K562 (cell line): Measurements from ENCODE around the gene BMI1. TPM values are rescaled to one million over a fixed set of nuclear protein-coding genes. Genes with fewer than 3 reads are reported as not detected.

Experiments used
- BHLHE40 ChIP-seq: IDR thresholded peaks from 2 replicates; pipeline ENCODE4 v1.6.1; 2011; ENCODE audit warnings: low read length, improper control_type of control experiment
- CAMTA2 ChIP-seq: fragments of 250-450 bp; sonication (Bioruptor Pico); conservative IDR thresholded peaks from 2 replicates; pipeline ENCODE4 v1.5.1; 2022
- CTBP1 ChIP-seq: fragments of 450-650 bp; IDR thresholded peaks from 2 replicates; pipeline ENCODE4 v1.6.1; 2016; ENCODE audit warnings: borderline replicate concordance
- EHMT2 ChIP-seq: fragments of 450-650 bp; IDR thresholded peaks from 2 replicates; pipeline ENCODE4 v1.6.1; 2018; ENCODE audit warnings: antibody characterized with exemption
- ELF1 ChIP-seq: fragments of 200-800 bp; sonication (Bioruptor generic); IDR thresholded peaks from 2 replicates; pipeline ENCODE4 v1.6.1; 2016; ENCODE audit warnings: missing genetic modification characterization, missing compliant biosample characterization
- EZH2 ChIP-seq: IDR thresholded peaks from 2 replicates; pipeline ENCODE4 v1.6.1; 2012; ENCODE audit warnings: low read depth, mild to moderate bottlenecking, inconsistent platforms, low read length, borderline replicate concordance
- HDGF ChIP-seq: fragments of 450-650 bp; IDR thresholded peaks from 2 replicates; pipeline ENCODE4 v1.6.1; 2016
- HEY1 ChIP-seq: fragments of 250-450 bp; sonication (Bioruptor Pico); IDR thresholded peaks from 2 replicates; pipeline ENCODE4 v1.5.0; 2020; ENCODE audit warnings: mild to moderate bottlenecking, moderate library complexity, borderline replicate concordance
- JUNB ChIP-seq: fragments of 450-650 bp; formaldehyde crosslinking; conservative IDR thresholded peaks from 2 replicates; pipeline ENCODE4 v1.4.0; 2020; ENCODE audit warnings: mild to moderate bottlenecking
- KDM5B ChIP-seq: fragments of 200-600 bp; sonication (generic); IDR thresholded peaks from 2 replicates; pipeline ENCODE4 v1.6.1; 2012; ENCODE audit warnings: low read depth, mild to moderate bottlenecking, moderate library complexity, low read length, control low read depth, inconsistent platforms; ENCODE audit not compliant: insufficient replicate concordance
- KLF1 ChIP-seq: fragments of 450-650 bp; IDR thresholded peaks from 2 replicates; pipeline ENCODE4 v1.6.1; 2016; ENCODE audit warnings: missing genetic modification characterization, missing compliant biosample characterization
- KLF13 ChIP-seq: fragments of 450-650 bp; IDR thresholded peaks from 2 replicates; pipeline ENCODE4 v1.6.1; 2016; ENCODE audit warnings: missing genetic modification characterization, low read depth, mild to moderate bottlenecking, missing compliant biosample characterization, moderate library complexity, borderline replicate concordance
- POLR2G ChIP-seq: fragments of 200-400 bp; formaldehyde crosslinking; IDR thresholded peaks from 2 replicates; pipeline ENCODE4 v1.6.1; 2017; ENCODE audit warnings: low read depth, mild to moderate bottlenecking, antibody characterized with exemption, low read length, moderate library complexity
- SRF ChIP-seq, 2 experiments: fragments of 250-450, 450-650 bp in 1 of 2; sonication (Bioruptor Pico) in 1 of 2; sonication (generic) in 1 of 2; formaldehyde crosslinking; IDR thresholded peaks; 2 replicates each; pipeline versions ENCODE4 v1.5.0 to v1.5.1; 2020 to 2022; ENCODE audit warnings: mild to moderate bottlenecking in 1 of 2, missing genetic modification reagents in 1 of 2
- TAF9B ChIP-seq: fragments of 450-650 bp; IDR thresholded peaks from 2 replicates; pipeline ENCODE4 v1.6.1; 2018; ENCODE audit warnings: mild to moderate bottlenecking; ENCODE audit not compliant: partially characterized antibody
- XRCC3 ChIP-seq: fragments of 450-650 bp; IDR thresholded peaks from 2 replicates; pipeline ENCODE4 v1.6.1; 2017; ENCODE audit warnings: mild to moderate bottlenecking, moderate library complexity
- ZBTB33 ChIP-seq: sonication (generic); formaldehyde crosslinking; IDR thresholded peaks from 2 replicates; pipeline ENCODE4 v1.8.1; 2023; ENCODE audit warnings: mild to moderate bottlenecking, missing genetic modification reagents
- ZEB2 ChIP-seq: fragments of 450-650 bp; IDR thresholded peaks from 2 replicates; pipeline ENCODE4 v1.6.1; 2016
- ZFP1 ChIP-seq: fragments of 450-650 bp; formaldehyde crosslinking; IDR thresholded peaks from 2 replicates; pipeline ENCODE4 v1.4.0; 2020; ENCODE audit warnings: mild to moderate bottlenecking, mixed read lengths
- ZNF23 ChIP-seq: fragments of 250-450 bp; sonication (Bioruptor Pico); IDR thresholded peaks from 2 replicates; pipeline ENCODE4 v1.4.0; 2020; ENCODE audit warnings: mild to moderate bottlenecking
- ZNF551 ChIP-seq: fragments of 250-450 bp; sonication (Bioruptor Pico); IDR thresholded peaks from 2 replicates; pipeline ENCODE4 v1.5.0; 2021; ENCODE audit warnings: mild to moderate bottlenecking, moderate library complexity
- ZNF695 ChIP-seq: fragments of 450-650 bp; formaldehyde crosslinking; IDR thresholded peaks from 2 replicates; pipeline ENCODE4 v1.4.0; 2020; ENCODE audit warnings: mild to moderate bottlenecking, moderate library complexity
- ZNF717 ChIP-seq: fragments of 250-450 bp; sonication (Bioruptor Pico); IDR thresholded peaks from 2 replicates; pipeline ENCODE4 v1.5.0; 2021
- ZNF76 ChIP-seq: fragments of 250-450 bp; sonication (Bioruptor Pico); IDR thresholded peaks from 2 replicates; pipeline ENCODE4 v1.4.0; 2020; ENCODE audit warnings: mild to moderate bottlenecking, moderate library complexity, borderline replicate concordance
- ZNF830 ChIP-seq: fragments of 250-450 bp; sonication (Bioruptor Pico); IDR thresholded peaks from 2 replicates; pipeline ENCODE4 v1.5.0; 2021; ENCODE audit warnings: mild to moderate bottlenecking
- polyA plus RNA-seq, 8 experiments: library from polyadenylated mRNA; depleted of rRNA in 4 of 8; stranded (reverse) in 5 of 8; unstranded in 3 of 8; fragments of >200 nt; fragmentation: Nextera tagmentation in 2 of 8; fragmentation: Illumina TruSeq in 1 of 8; extraction: Ambion mirVana in 2 of 8; extraction: Trizol in 1 of 8; gene quantifications; 2 replicates each; pipeline versions ENCODE4 v1.2.1 to v1.2.3, GENCODE V29; 2011 to 2014; ENCODE audit warnings: inconsistent platforms in 1 of 8, missing spikeins in 1 of 8
- total RNA-seq, 7 experiments: library from RNA; depleted of rRNA in 6 of 7; stranded (reverse); fragments of >200 nt in 6 of 7; fragmentation: Illumina TruSeq in 2 of 7; extraction: Trizol in 2 of 7; gene quantifications; 2 replicates each; pipeline versions ENCODE4 v1.2.1 to v1.2.3, GENCODE V29; 2011 to 2021; ENCODE audit warnings: low replicate concordance in 1 of 7
- TF ChIP-seq, protein P1 (sequence below): sonication (generic); formaldehyde crosslinking; IDR thresholded peaks from 2 replicates; pipeline ENCODE4 v1.8.0; 2022; ENCODE audit warnings: missing genetic modification reagents, mild to moderate bottlenecking, moderate library complexity, borderline replicate concordance
- TF ChIP-seq, protein P2 (sequence below): fragments of 250-450 bp; sonication (Bioruptor Pico); IDR thresholded peaks from 2 replicates; pipeline ENCODE4 v1.8.0; 2022; ENCODE audit warnings: moderate library complexity, mild to moderate bottlenecking, inconsistent platforms

Gene BMI1
- total and polyA plus RNA-seq, 9 of the 15 experiments (the other 6 are each of a cell fraction or from before 2014, with no cell fraction given): 21.4 to 103 (median 70.8) TPM

- TF ChIP-seq POLR2G: peak; percentile 94
- TF ChIP-seq CTBP1: peak; percentile 76
- no peak for TF ChIP-seq XRCC3
- no peak for TF ChIP-seq ZFP1 (CRISPR knock-in tag)
- TF ChIP-seq, protein P1, sequence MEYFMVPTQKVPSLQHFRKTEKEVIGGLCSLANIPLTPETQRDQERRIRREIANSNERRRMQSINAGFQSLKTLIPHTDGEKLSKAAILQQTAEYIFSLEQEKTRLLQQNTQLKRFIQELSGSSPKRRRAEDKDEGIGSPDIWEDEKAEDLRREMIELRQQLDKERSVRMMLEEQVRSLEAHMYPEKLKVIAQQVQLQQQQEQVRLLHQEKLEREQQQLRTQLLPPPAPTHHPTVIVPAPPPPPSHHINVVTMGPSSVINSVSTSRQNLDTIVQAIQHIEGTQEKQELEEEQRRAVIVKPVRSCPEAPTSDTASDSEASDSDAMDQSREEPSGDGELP (CRISPR knock-in tag): peak; percentile 96
- peak; percentile 90 for TF ChIP-seq BHLHE40
- TF ChIP-seq EZH2: no peak
- no peak for TF ChIP-seq HDGF
- no peak for TF ChIP-seq JUNB (CRISPR knock-in tag)
- TF ChIP-seq CAMTA2: no peak
- TF ChIP-seq ZNF23: no peak
- no peak for TF ChIP-seq ZNF830
- no peak for TF ChIP-seq KLF1 (tag)
- no peak for TF ChIP-seq ZNF551 (CRISPR knock-in tag)
- no peak for TF ChIP-seq SRF (CRISPR knock-in tag; IDR thresholded peaks at IDR 0.05)
- TF ChIP-seq ZBTB33: no peak
- 0 out of 2 replicates have a peak, but pooled peaks have one; percentile 21 for TF ChIP-seq ZEB2
- no peak for TF ChIP-seq HEY1
- TF ChIP-seq ELF1 (tag): peak; percentile 60; the same call in 1 of the 2 replicates
- TF ChIP-seq, protein P2, sequence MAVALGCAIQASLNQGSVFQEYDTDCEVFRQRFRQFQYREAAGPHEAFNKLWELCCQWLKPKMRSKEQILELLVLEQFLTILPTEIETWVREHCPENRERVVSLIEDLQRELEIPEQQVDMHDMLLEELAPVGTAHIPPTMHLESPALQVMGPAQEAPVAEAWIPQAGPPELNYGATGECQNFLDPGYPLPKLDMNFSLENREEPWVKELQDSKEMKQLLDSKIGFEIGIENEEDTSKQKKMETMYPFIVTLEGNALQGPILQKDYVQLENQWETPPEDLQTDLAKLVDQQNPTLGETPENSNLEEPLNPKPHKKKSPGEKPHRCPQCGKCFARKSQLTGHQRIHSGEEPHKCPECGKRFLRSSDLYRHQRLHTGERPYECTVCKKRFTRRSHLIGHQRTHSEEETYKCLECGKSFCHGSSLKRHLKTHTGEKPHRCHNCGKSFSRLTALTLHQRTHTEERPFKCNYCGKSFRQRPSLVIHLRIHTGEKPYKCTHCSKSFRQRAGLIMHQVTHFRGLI (CRISPR knock-in tag): no peak
- no peak for TF ChIP-seq ZNF695 (CRISPR knock-in tag)
- TF ChIP-seq KLF13: peak; percentile 39; the same call in 1 of the 2 replicates
- TF ChIP-seq ZNF76 (CRISPR knock-in tag): peak; percentile 71; the same call in 1 of the 2 replicates
- TF ChIP-seq EHMT2: no peak
- TF ChIP-seq KDM5B: peak; percentile 88
- no peak for TF ChIP-seq ZNF717 (CRISPR knock-in tag)
- peak; percentile 86 for TF ChIP-seq TAF9B
These were observed 4.4 kb upstream of the BMI1 start, which contains the start of gene COMMD3 (continued) for GRCh38 chr10:22316286-22317075.
